ENCODE results near the gene COPS7A.

Gene COPS7A

DNA sequence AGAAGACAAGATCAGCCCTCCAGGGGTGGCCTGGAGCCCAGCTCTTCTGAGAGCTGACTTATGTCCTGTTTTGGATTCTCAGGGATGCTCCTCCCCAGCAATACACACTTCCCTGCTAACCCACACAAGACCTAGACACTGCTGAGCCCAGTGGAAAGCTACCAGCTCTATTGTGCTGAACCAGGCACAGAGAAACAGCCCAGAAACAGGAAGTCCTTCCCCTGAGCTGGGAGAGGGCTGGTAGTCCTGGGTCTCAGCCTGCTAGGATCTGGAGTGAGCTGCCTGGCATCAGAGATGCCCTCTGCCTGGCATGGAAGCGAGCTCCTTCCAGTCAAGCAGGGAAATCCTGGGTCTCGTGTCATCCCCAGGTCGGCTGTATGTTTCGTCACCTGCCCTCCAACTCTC lies 47.2 kb downstream of the COPS7A start:
- H3K4me3 ChIP-seq (ENCODE audit: low read depth, low read length): no peak overlapping the region
- TF ChIP-seq, protein P1, sequence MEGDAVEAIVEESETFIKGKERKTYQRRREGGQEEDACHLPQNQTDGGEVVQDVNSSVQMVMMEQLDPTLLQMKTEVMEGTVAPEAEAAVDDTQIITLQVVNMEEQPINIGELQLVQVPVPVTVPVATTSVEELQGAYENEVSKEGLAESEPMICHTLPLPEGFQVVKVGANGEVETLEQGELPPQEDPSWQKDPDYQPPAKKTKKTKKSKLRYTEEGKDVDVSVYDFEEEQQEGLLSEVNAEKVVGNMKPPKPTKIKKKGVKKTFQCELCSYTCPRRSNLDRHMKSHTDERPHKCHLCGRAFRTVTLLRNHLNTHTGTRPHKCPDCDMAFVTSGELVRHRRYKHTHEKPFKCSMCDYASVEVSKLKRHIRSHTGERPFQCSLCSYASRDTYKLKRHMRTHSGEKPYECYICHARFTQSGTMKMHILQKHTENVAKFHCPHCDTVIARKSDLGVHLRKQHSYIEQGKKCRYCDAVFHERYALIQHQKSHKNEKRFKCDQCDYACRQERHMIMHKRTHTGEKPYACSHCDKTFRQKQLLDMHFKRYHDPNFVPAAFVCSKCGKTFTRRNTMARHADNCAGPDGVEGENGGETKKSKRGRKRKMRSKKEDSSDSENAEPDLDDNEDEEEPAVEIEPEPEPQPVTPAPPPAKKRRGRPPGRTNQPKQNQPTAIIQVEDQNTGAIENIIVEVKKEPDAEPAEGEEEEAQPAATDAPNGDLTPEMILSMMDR (IDR thresholded peaks at IDR 0.05; ENCODE audit: low read depth, low read length, missing control alignments): no peak
- no peak for DNase-seq (ENCODE audit: low read depth)

DNA sequence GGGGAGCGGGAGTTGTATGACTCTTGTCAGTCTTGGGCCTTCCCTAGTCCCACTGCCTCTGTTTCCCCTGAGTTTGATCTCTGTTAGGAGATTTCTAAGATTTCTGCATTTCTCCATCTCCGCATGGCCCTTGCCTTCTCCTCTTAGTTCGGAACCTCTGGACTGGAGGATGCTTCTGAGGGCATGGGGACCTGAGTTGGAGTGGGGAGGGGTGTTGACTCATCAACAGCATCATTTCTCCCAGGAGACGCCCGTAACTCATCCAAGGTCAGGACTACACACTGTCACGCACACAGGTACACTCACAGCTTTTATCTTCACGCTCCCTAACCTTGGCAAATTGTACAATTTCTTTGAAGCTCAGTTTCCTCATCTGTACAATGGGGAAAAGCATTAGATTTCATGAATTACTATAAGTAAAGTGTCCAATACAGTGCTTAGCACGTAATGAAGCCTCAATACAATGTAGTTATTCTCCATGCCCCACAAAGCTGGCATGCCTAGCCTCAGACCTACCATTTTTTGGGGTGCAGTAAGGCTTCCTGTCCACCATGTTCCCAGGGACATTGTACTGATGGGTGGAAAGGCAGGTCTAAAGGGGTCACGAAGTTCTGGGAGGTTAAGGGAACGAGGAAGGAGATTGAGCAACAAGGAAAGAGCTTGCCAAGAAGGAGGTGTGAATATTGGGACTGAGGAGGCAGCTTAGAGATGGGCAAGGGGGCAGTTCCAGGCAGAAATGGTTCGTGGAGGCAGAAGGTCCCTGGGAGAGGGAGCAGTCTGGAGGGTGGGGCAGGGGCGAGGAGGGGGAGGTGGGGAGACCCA lies 47.9 kb downstream of the COPS7A start:
- TF ChIP-seq, protein P1 (IDR thresholded peaks at IDR 0.05; ENCODE audit: low read depth, low read length, missing control alignments): no peak
- no peak overlapping the region for H3K4me3 ChIP-seq (ENCODE audit: low read depth, low read length)
- DNase-seq (ENCODE audit: low read depth): no peak

DNA sequence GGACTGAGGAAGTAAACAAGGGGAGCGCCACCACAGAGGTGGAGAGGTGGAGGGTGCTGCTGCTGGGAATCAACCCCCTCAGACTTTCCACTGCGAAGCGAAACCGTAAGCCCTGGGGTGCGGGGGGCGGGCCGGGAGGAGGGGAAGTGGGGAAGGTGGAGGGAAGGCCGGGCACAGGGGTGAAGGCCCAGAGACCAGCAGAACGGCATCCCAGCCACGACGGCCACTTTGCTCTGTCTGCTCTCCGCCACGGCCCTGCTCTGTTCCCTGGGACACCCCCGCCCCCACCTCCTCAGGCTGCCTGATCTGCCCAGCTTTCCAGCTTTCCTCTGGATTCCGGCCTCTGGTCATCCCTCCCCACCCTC lies 48.5 kb downstream of the COPS7A start, which contains the start of gene LAG3:
Gene LAG3, plus strand, starts transcription at position 190 of the 365 bp plus-strand sequence. CDS start 333 bp downstream, outside the sequence.
- H3K4me3 ChIP-seq (ENCODE audit: low read depth, low read length): no peak within 1 kb of the TSS

DNA sequence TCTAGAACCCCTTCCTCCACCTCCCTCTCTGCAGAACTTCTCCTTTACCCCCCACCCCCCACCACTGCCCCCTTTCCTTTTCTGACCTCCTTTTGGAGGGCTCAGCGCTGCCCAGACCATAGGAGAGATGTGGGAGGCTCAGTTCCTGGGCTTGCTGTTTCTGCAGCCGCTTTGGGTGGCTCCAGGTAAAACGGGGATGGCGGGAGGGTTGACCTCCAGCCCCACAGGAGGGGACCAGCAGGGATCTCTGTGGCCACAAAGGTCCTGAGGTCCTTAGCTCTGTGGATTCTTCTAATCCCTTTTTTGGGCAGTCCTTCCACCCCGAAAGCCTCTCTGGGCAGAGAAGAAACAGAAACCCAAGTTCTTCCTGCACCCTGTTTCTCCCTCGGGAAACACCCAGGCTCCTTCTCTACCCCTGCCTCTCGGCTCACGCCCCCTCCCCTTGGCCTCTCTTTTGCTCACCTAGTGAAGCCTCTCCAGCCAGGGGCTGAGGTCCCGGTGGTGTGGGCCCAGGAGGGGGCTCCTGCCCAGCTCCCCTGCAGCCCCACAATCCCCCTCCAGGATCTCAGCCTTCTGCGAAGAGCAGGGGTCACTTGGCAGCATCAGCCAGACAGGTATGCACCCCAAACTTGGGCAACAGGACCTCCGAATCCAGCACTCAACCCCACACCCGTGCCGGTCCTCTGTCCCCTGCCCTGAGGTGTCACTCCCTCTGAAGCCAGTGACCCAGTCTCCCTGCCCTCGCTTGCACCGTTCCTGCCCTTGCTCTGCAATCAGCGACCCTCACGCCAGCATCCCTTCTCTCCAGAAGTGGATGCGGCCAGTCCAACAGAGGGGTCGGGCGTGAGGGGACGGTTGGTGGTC lies 49.1 kb downstream of the COPS7A start:
- TF ChIP-seq, protein P1 (IDR thresholded peaks at IDR 0.05; ENCODE audit: low read depth, low read length, missing control alignments): no peak
- no peak for DNase-seq (ENCODE audit: low read depth)
- H3K4me3 ChIP-seq (ENCODE audit: low read depth, low read length): no peak overlapping the region

More for the DNA sequence above, 48.5 kb downstream of the COPS7A start, which contains the start of gene LAG3:
- no peak for DNase-seq (ENCODE audit: low read depth)
- TF ChIP-seq, protein P1 (IDR thresholded peaks at IDR 0.05; ENCODE audit: low read depth, low read length, missing control alignments): no peak

DNA sequence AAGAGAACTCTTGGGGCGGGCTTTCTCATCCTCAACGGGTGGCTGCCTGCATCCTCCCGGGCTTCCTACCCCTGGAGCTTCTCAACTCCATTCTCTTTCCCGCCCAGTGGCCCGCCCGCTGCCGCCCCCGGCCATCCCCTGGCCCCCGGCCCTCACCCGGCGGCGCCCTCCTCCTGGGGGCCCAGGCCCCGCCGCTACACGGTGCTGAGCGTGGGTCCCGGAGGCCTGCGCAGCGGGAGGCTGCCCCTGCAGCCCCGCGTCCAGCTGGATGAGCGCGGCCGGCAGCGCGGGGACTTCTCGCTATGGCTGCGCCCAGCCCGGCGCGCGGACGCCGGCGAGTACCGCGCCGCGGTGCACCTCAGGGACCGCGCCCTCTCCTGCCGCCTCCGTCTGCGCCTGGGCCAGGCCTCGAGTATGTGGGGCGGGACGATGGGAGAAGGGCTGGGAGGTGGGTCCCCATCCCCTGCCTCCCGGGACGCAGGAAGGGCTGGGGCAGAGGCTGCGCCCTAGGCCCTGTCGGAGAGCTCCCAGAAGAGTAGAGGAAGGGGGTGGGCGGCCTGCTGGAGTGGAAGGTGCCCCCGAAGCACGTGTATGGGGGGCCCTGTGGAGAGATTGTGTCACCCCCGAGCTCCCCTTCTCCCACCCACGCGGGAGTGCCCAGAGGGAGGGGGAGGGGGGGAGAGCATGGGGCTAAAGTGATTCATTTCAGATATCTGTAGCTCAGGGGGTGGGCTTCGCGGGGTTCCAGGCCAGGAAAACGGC lies 49.9 kb downstream of the COPS7A start:
- no peak overlapping the region for H3K4me3 ChIP-seq (ENCODE audit: low read depth, low read length)

DNA sequence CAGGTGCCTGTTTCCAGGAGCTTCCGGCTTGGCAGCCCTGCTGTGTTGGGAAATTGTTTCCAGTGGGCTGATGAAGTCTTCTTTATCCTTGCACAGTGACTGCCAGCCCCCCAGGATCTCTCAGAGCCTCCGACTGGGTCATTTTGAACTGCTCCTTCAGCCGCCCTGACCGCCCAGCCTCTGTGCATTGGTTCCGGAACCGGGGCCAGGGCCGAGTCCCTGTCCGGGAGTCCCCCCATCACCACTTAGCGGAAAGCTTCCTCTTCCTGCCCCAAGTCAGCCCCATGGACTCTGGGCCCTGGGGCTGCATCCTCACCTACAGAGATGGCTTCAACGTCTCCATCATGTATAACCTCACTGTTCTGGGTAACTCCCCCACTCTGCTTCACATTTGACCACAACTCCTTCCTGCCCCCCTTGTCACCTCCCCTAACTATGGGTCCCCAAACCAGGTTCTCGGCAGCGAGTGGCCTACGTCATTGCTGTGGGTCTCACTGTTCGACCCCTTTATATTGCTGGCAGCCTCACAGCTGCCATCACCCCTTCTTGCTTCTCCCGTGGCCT lies 50.7 kb downstream of the COPS7A start:
- no peak overlapping the region for H3K4me3 ChIP-seq (ENCODE audit: low read depth, low read length)
- TF ChIP-seq, protein P1 (IDR thresholded peaks at IDR 0.05; ENCODE audit: low read depth, low read length, missing control alignments): no peak
- DNase-seq (ENCODE audit: low read depth): no peak

More for the DNA sequence above, 49.9 kb downstream of the COPS7A start:
- no peak for DNase-seq (ENCODE audit: low read depth)
- TF ChIP-seq, protein P1 (IDR thresholded peaks at IDR 0.05; ENCODE audit: low read depth, low read length, missing control alignments): no peak
